Stimulated activated CD4-positive, alpha-beta T cell treated with anti-CD3 and anti-CD28 coated beads, Interleukin-1b, Interleukin-23, amount 100 ng/mL, for 24 hours (primary cell): ENCODE measurements around the gene CACNA2D1.

Experiments used
- DNase-seq, 4 experiments: peaks; one replicate each; pipeline ENCODE4 v3.0.0-alpha.2; 2020; ENCODE audit warnings: low read depth in 4 of 4, low spot score in 1 of 4

CACNA2D1 gene

DNA sequence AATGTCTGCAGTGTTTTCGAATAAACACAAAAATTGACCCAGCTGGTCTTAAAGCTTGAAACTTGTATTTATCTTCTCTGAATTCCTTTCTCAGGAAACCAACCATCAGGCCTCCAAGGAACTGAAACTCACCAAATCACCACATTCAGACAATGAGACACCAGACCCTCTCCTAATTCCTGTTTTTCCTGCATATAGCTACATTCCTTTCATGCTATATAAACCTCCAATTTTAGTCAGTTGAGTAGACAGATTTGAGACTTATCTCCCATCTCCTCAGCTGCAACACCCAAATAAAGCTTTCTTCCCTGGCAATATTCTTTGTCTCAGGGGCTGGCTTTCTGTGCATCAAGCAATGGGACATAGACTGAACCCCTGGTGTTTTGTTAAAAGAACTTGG is 317.0 kb downstream of the CACNA2D1 start:
- no peak for DNase-seq

DNA sequence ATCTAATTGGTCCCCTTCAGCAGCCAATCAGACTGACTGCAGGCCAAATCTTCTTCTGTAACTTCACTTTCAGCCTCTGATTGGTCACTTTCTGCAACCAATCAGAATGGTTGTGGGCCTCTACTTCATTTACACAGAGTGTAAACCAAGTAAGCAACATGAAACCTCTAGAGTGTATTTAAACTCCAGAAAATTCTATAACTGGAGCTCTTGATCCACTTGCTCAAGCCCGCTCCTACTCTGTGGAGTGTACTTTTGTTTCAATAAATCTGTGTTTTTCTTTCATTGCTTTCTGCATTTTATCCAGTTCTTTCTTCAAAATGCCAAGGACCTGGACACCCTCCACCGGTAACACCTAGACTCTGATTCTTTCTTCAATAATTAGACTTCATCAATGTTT is 319.1 kb downstream of the CACNA2D1 start:
- no peak for DNase-seq

DNA sequence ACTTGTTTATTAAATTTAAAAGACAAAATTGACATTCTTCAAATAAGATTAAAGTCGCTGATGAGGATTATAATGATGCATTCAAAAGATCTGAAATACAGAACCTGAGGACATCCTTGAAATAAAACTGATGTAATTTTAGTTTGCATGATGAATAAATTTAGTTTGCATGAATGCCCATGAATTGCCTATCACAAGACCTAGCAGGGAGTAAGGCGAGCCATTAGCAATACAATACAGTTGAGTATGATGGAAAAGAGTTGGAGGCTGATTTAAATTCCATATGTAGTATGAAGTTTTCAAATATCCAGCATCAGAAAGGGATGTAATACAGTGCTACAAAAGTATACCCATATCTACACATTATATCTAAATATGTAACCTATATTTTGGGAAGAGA is 321.3 kb downstream of the CACNA2D1 start:
- DNase-seq, result no peak

DNA sequence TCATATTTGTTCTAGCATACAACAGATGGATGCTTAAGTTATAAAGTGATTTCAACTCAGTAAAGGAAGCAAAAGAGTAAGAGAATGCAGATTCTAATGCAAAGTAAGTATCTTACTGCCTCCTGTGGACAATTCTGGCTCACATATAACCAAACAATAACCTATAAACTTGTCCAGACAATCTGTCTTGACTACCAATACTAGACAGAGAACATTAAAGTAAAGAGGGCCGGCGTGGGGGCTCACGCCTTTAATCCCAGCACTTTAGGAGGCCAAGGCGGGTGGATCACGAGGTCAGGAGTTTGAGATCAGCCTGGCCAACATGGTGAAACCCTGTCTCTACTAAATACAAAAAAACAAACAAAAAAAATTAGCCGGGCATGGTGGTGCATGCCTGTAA is 329.3 kb downstream of the CACNA2D1 start:
- DNase-seq, result no peak

DNA sequence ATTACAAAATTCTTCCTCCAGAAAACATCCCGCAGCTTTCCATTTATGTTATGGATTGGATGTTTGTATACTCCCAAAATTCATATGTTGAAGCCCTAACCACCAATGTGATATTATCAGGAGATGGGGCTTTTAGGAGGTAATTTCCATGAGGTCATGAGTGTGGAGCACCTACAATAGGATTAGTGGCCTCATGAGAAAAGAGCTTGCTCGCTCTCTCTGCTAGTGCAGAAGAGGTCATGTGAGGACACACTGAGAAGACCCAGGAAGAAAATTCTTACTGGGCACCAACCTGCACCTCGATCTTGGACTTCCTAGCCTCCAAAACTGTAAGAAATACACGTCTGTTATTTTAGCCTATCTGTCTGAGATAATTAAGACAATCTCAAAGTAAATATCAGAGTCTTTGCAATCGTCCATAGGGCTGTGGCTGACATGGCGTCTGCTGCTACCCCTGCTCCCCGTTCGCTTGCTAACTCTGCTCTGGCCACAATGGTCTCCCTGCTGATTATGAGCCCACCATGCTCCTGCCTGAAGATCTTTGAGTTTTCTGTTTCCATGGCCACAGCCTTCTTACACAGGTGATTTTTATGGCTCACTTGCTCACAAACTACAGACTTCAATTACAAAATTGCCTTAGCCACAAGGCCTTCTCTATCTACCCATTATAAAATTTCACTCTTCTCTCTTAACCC is 333.3 kb downstream of the CACNA2D1 start:
- no peak for DNase-seq

DNA sequence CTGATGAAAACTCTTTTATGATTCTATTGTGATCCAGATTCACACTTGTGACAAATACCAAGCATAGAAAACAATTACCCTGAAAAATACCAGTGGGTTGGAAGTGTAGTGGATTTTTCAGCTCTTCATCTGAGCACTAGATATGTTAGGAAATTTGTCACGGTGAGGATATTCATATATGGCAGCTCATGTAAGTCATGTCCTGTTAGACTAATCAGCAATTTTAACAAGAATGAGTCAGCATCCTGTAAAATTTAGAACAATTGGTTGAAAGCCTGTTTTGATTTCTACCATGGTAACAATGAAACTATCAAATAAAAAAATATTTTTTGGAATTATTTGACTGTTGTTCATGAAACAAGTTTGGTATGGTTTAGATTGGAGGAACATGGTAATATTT is 334.3 kb downstream of the CACNA2D1 start:
- no peak for DNase-seq

DNA sequence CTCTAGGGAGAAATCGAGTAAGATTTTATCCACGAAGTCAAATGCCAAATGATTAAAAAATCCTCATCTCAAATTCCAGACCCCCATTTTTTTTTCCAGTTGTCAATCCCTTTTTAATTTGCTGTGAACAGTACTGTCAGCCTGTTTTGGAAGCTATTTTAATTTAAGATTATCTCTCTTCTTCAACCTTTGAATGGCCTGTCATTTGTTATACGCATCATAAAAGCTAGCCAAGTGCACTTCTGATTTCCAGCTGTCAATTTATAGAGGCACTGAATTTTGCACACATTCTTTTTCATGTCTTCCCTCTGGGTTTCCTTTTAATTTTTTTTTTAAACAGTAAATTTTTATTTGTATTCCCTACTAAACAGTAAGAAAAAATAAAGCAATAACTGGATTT is 337.4 kb downstream of the CACNA2D1 start:
- DNase-seq, result no peak

DNA sequence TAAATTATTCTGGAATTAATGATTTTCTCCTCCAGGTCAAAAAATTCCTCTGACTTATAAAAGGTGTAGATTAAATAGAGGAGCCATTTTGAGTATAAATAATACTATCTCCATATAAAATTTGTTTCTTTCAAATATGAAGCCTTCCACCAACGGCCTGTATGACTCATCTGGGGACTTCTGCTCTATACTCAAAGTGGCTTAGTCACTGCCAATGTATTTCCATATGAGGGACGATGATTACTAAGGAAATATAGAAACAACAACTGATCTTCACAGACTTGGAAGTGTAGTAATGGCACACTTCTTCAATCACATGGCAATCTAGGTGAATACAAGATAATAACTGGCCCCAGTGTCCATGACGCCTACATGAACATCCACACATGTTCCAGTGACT is 338.1 kb downstream of the CACNA2D1 start:
- no peak for DNase-seq

DNA sequence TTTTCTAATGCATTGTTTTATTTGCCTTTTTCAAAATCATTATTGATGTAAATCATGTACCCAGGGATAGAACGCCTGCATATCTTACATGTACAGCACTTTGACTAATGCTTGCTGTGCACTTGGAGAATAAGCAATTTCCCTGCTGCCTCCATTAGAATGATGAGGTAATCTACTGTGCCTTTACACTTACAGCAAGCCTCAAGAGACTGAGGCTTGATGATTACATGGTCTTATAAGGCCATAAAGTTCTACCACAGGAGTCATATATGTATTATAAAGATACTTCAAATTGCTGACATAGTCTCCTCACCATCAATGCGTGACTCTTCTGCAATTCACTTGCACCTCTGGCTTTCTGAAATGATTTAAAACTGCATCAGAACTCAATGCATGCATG is 345.2 kb downstream of the CACNA2D1 start:
- no peak for DNase-seq

DNA sequence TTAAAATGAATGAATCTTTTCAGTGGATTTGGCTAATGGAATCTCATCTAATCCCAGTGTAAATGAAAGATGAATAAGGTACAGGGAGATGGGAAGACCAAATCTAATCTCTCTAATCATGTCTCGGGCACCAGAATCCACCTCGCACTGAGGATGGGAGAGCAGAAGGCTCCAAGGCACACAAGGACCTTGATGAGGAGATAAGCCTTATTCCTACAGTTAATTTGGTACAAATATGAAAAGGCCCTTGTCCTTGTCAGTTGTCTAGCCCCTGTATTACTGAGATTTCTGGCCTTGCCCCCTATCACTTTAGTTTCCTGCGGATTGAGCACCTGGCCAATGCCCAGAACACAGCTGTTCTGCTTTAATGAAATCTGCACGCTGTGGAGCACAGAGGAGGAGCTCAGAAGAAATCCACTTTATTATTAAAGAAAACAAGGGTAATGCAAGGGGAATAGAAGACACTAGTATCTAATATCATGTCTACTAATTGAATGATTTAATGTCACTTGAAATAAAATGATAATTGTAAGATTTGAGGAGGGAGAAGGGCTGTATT is 352.4 kb downstream of the CACNA2D1 start:
- no peak for DNase-seq

DNA sequence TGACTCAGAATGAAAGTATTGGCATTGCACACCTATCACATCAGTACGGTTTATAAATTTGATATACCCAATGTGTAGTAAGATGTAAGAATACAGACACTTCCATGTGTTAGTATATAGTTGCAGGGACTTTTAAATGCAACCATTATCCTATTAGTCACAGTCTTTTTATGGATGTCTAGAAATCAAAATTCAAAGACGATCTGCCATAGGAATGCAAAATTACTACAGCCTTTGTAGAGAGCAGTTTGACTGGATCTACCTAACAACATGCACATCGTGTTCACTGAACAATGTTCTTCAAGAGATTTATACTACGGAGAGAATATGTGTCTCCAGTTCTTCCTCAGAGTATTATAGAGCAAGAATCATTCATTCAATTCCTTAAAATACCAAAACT is 356.5 kb downstream of the CACNA2D1 start:
- DNase-seq, result no peak

DNA sequence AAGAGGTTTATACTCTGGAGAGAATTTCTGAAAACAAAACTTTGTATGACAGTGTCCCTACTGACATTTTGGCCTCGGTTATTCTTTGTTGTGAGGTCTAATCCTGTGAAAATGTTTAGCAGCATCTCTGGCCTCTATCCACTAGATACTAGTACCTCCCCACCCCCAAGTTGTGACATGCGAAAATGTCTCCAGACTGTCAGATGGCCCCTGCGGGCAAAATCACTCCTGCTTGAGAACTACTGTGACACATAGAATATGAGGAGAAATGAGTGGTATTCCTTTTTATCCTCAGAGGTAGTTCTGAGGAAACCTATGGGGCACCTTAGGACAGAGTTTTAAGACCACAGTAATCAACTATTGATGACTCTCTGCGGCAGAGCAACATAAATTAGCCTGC is 358.5 kb downstream of the CACNA2D1 start:
- no peak for DNase-seq

DNA sequence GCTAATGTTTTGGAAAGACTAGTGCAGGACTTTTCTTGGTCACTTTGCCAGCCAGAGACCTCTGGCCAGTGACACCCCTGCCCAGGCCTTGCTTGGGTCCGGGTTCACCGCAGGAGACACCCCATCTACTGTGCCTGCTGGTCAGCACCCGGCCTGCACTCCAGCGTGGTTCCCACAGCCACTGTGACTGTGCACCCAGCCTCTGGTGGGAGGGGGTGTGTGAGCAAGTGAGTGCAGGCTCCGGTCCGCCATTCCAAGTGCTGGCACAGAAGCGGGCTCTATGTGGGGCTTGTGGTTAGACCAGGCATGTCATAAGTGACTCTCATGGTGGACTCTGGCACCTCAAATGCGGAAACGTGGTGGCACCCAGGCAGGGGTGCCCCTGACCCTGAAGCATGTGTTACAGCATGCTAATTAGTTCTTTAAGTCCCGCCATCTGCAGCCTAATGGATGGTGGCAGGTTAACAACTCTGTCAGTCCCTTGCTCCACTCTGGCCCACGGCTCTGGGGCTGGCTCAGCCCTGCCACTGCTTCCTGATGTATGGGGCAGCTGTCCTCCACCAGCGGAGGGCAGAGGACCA is 361.8 kb downstream of the CACNA2D1 start:
- DNase-seq, result no peak

DNA sequence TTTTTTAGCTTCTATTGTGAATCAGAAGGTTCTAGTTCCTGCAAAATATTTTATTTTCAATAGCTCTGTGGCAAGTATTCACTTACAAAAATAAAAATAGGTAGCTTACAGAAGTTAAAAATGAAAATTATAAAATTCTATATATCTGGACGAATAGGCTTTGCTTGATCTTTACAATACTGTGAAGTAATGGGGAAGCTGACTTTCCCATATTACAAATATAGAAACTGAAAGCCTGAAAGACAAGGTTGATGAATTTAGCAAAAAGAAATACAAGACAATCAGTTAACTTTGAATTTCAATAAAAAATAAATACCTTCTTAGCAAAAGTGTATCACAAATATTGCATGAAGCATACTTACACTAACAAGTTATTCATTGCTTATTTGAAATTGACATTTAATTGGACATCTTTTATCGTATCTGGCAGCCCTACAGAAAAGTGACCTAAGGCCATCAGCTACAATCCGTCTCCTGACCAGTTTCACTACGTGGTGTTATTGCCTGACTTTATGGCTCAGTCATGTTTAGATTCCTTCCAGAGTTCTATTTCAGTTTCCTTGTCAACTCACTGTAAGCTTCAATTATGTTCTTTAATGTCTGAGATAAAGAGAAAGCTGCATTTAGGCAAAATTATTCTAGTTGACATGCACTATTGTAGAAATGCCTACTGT is 363.2 kb downstream of the CACNA2D1 start:
- DNase-seq, result no peak

DNA sequence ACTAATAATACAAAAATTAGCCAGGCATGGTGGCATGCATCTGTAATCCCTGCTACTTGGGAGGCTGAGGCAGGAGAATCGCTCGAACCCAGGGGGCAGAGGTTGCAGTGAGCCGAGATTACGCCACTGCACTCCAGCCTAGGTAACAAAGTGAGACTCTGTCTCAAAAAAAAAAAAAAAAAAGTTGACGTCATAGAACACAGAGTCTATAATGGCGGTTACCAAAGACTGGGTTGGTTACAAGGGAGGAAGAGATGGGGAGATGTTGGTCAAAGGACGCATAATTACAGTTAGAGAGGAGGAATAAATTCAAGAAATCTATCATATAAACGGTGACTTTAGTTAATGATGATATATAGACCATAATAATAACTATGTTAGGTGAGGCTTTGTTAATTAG is 364.1 kb downstream of the CACNA2D1 start:
- DNase-seq, result no peak

DNA sequence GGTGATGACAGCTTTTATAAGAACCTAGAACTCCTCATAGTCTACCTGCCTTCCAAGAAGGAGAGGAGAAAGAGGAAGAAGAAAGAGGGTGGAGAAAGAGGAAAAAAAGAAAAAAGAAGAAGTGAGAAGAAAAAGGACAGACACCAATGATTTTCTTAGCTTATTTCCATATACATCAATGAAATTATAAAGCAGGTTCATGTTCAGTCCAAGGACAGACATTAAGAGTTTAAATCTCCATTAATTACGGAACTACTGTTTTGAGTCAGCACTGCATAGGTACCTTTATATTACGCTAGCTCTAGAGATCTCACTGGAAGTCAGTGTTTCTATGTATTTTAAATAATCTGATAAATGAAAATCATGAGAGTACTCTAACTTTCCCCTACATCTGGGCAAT is 364.8 kb downstream of the CACNA2D1 start:
- DNase-seq, result no peak

DNA sequence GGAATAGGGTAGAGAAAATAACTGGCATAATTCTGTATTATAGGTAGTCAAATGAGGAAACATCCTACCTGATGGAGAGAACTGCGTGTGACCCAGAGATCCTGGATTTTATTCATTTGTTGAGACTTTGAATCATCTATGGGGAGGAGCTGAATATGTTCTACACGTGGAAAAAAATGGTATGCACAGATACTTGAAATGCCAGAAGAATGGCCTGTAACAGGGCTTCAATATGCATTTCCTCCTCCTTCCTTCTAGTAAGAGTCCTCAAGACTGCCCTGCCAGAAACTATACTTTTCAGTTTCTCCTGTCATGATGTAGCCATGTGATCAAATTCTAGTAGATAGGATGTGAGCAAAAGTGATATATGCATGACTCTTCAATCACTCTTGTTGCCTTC is 372.1 kb downstream of the CACNA2D1 start:
- DNase-seq, result no peak

DNA sequence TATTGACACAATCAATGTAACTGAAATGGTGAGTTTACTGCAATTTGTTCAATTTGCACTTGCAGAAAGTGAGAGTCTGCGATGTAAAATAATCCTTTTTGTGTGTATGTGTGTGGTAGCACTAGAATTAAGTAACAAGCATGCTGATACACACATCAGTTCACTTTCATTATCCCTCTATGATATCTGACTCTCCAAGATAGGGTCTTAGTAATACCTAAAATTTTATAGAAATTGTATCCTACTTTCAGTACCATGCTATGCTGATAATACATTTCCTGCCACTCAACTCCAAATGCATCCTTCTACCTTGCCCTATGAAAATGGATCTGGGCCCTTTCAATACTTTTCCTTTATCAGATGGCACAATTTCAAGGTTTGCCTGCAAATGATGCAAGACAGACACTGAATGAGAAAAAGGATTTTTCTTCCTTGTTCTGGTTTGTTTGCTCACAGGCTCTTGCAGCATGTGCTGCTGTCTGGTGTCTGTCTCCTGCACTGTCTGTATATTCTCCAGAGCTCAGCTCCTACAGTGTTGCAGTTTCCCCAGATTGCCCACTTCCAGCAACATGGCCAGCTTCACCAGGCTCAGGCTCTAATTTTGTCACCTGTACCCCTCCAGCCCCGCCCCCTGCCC is 375.8 kb downstream of the CACNA2D1 start:
- no peak for DNase-seq

DNA sequence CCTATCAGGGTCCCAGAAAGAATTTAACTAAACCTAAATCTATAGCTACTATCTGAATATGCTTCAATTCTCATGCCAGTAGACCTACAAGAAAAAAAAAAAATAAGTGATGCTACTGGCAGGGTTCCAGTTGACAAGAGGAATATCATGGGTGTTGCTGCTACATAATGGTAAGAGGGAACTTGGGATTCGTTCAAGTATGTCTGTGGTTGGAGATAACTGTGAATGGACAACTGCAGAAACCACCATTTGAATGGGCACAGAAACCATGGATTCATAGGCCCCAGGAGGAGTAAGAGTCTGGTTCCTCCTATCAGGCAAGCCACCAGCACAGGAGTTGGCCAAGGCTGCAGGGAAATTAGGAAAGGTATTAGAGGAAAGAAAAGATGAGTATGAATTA is 386.1 kb downstream of the CACNA2D1 start:
- DNase-seq, result no peak

DNA sequence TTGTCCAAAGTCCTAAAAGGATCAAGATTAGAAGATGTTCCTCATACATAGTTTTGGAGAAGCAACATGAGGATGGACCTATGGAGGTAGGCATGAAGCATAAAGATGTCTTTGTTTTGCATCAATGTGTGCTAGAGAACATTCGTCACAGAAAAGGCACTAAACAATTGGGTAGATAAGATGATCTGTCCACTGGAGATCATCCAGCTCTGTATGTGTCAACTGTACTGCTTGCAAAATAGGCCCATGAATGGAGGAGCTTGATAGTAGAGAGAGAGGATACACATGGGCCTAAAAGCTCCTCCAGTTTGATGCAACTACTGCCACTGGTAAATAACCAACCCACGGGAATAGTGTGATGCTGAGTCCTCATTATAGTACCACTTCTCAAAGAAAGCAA is 387.3 kb downstream of the CACNA2D1 start:
- no peak for DNase-seq

DNA sequence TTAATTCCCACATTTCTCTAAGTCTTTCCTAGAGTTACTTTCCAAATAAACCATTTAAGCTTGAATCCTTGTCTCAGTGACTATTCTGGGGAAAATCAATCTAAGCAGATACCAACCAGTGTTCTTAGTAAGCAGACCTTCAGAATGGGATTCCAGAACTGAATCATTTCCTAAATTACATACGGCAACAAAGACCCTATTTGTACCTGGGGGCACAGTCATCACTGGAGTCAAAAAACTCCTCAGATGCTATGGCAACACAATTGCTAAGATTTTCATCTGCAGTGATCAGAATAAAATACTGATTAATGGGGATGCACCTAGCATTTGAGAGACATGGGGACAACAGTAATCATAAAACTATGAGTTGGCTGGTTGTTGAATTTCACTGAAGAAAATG is 389.0 kb downstream of the CACNA2D1 start:
- DNase-seq, result no peak

DNA sequence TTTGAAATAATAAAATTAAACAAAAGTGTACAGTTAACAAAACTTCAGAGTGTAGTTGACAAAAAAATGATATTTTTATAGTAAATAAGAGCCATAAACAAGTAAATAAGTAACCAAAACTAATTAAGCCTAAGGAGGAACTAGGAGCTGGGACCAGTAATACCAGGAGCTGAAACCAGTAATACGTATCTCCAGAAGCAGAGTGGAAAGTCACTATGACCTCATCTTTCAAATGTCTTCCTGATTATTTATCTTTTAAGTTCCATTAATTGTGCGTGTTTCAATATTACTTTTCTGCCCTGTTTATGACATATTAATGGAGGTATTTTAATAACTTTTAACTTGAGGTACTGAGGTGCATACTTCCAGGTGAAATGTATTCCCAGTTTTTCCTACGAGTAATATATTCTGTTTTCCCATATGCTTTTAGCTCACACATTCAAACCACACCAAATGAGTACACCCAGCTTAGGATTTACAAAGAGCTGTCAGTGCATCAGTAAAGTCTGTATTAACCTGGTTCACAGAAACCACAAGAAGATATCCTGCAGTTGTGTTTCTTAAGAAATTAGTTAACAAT is 390.0 kb downstream of the CACNA2D1 start:
- DNase-seq, result no peak
